Activated CD8-positive, alpha-beta T cell treated with anti-CD3 and anti-CD28 coated beads, Interleukin-2, amount 10 ng/mL, durations not matched to agents 7 days and 5 days (primary cell): Measurements from ENCODE around the gene GNPAT. TPM values are rescaled to one million over a fixed set of nuclear protein-coding genes. Genes with fewer than 3 reads are reported as not detected.

Experiments used
- ATAC-seq: fragments of 150-1000 bp; cut with Tn5 transposase; one replicate; pipeline ENCODE4 v1.10.0; 2021; ENCODE audit warnings: moderate library complexity
- CTCF ChIA-PET: fragments of 350-600 bp; sonication (Branson Sonifier 250); formaldehyde crosslinking; loops from one replicate; lab custom pipeline; 2021; ENCODE audit warnings: antibody characterized with exemption; lab: Charles Lee
- POLR2A ChIA-PET: fragments of 350-600 bp; sonication (Branson Sonifier 250); formaldehyde crosslinking; loops from one replicate; lab custom pipeline; 2021; ENCODE audit warnings: antibody characterized with exemption; lab: Charles Lee
- DNase-seq: peaks from one replicate; pipeline ENCODE4 v3.0.0-alpha.2; 2020
- H3K27ac Mint-ChIP-seq: one replicate; pipeline ENCODE4 v1.8.0; 2021; ENCODE audit warnings: mild to moderate bottlenecking, mixed read lengths
- H3K27me3 Mint-ChIP-seq: one replicate; pipeline ENCODE4 v1.8.0; 2021; ENCODE audit warnings: low read depth, mixed read lengths
- H3K36me3 Mint-ChIP-seq: one replicate; pipeline ENCODE4 v1.8.0; 2021; ENCODE audit warnings: low read depth, mixed read lengths
- H3K4me1 Mint-ChIP-seq: one replicate; pipeline ENCODE4 v1.8.0; 2021; ENCODE audit warnings: low read depth, mixed read lengths
- H3K4me3 Mint-ChIP-seq: one replicate; pipeline ENCODE4 v1.8.0; 2021; ENCODE audit warnings: mild to moderate bottlenecking, mixed read lengths
- H3K9me3 Mint-ChIP-seq: one replicate; pipeline ENCODE4 v1.8.0; 2022; ENCODE audit warnings: mixed read lengths; ENCODE audit not compliant: insufficient read depth
- total RNA-seq, 2 experiments: library from RNA; stranded (reverse); gene quantifications; one replicate each; pipeline ENCODE4 v1.2.3, GENCODE V29; 2021

The GNPAT gene
- total RNA-seq, 2 experiments from 2014 or later, result 35.7 to 37.9 TPM

DNA sequence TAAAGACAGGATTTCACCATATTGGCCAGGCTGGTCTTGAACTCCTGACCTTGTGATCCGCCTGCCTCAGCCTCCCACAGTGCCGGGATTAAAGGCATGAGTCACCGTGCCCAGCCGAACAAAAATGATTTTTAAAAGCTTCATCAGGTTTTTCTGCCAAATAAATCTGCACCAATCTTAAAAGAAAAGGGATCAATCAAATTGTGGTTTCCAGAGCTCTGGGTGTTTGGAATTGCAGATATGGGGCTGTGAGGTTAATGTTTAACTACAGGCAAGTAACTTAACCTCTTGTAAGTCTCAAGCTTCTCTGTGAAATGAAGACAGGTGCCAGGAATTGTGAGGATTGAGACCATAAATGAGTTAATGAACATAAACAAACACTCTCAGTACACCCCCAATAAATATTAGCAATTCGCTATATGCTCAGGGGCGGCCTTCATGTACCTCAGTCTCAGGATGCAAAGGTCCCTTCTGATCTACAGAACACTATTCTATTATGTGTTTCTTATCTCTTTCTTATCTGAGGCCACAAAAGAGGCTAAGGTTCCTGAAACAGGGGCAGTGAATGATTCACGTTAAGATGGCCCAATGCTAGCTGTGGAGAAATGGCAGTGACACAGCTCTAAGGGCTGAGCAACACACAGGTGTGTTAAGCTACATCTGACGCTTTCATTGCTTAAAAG is 7.1 kb upstream of the GNPAT start:
- H3K4me3 Mint-ChIP-seq, result no peak overlapping the region
- H3K27ac Mint-ChIP-seq, result no peak overlapping the region
- CTCF ChIA-PET, result no interaction called here
- H3K27me3 Mint-ChIP-seq, result no peaks in the 10 kb centered on the region
- DNase-seq (no peak), ATAC-seq (no peak)
- POLR2A ChIA-PET, result no interaction called here
- H3K36me3 Mint-ChIP-seq, result peaks cover 59% of the 10 kb centered on the region
- H3K9me3 Mint-ChIP-seq, result no peaks in the 10 kb centered on the region
- peaks cover 21% of the 10 kb centered on the region for H3K4me1 Mint-ChIP-seq

DNA sequence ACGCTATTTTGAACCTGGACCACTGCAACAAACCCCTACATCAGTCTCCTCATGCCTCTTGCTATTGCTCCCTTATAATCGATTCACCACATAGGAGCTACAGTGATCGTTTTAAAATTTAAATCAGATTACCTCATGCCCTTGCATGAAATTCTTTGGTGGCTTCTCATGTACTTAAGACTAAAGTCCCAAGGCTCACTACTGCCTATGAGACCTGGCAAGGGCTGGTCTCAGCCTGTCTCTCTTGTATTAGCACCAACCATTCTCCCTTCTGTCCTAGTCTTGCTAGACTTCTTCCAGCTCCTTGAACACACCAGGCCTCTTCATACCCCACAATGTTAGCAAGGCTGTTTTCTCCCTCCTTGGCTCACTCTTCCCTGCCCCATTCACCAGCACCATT is 6.5 kb upstream of the GNPAT start:
- peaks cover 26% of the 10 kb centered on the region for H3K4me1 Mint-ChIP-seq
- H3K27ac Mint-ChIP-seq, result no peak overlapping the region
- H3K27me3 Mint-ChIP-seq, result no peaks in the 10 kb centered on the region
- H3K9me3 Mint-ChIP-seq, result no peaks in the 10 kb centered on the region
- DNase-seq (no peak), ATAC-seq (no peak)
- ChIA-PET CTCF (no interaction called here), POLR2A (no interaction called here)
- peaks cover 62% of the 10 kb centered on the region for H3K36me3 Mint-ChIP-seq
- no peak overlapping the region for H3K4me3 Mint-ChIP-seq

DNA sequence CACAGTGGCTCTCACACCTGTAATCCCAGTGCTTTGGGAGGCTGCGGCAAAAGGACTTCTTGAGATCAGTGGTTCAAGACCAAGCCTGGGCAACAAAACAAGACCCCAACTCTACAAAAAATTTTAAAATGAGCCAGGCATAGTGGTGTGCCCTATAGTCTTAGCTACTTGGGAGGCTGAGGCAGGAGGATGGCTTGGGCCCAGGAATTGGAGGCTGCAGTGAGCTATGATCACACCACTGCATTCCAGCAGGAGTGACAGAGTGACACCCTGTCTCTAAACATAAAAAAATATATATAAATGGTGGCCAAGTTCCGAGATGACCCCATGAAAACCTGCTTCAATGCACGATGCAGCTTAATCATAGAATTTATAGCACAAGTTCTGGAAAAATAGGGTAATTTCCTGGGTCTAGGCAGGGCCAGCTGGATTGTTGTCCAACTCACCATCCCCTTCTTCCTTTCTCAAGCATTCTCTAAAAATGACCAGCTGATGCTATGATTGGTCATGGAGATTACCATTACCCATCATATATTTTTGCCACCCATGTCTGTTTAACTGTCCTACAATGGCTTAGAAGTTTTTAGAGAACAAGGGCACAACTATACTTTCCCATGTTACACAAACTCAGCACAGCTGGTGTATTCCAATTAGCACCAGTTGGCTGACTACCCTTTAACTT is 5.3 kb upstream of the GNPAT start:
- H3K9me3 Mint-ChIP-seq, result no peaks in the 10 kb centered on the region
- DNase-seq (no peak), ATAC-seq (no peak)
- no peaks in the 10 kb centered on the region for H3K27me3 Mint-ChIP-seq
- H3K36me3 Mint-ChIP-seq, result peaks cover 59% of the 10 kb centered on the region
- H3K4me1 Mint-ChIP-seq, result peaks cover 35% of the 10 kb centered on the region
- ChIA-PET CTCF (no interaction called here), POLR2A (interaction anchor here (0.5 kb wide), 1 partner anchor 1519 kb away, joined by 3 read pairs; no protein-coding TSS in a partner anchor)
- H3K4me3 Mint-ChIP-seq, result no peak overlapping the region
- no peak overlapping the region for H3K27ac Mint-ChIP-seq

DNA sequence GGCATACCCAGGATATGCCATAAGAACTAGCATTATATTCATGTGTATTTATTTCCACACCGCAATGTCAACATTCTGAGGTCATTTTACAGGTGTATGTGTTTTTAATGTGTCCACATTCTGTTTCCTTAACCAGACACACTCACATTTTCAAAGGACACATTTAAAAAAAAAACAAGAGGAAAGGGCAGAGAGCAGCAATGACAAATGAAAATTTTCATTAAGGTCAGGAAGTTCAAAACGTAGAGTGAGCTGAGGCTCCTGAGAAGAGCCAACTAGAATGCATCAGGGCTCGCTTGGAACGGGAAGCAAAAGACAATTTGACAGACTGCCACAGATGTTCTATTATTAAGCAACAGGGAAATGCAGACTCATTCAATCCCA is 4.8 kb upstream of the GNPAT start:
- DNase-seq (no peak), ATAC-seq (no peak)
- Mint-ChIP-seq H3K27me3 (no peaks in the 10 kb centered on the region), H3K36me3 (peaks cover 55% of the 10 kb centered on the region), H3K4me1 (peaks cover 35% of the 10 kb centered on the region), H3K9me3 (no peaks in the 10 kb centered on the region), H3K4me3 (no peak overlapping the region), H3K27ac (no peak overlapping the region)
- ChIA-PET POLR2A (no interaction called here), CTCF (no interaction called here)

DNA sequence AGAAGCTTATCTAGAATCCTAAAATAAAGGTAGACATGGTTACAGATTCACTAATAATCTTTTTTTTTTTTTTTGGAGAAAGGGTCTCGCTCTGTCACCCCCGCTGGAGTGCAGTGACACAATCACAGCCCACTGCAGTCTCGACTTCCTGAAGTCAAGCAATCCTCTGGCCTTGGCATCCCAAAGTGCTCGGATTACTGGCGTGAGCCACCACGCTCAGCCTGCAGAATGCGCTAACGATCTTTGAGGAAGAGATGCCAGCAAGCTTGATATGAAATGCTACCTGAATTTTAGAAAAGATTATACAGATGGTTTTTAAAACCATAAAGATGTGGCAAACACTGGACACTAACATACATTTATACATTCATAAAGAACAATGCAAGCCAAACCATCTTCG is 4.1 kb upstream of the GNPAT start:
- no peak for ATAC-seq
- H3K9me3 Mint-ChIP-seq, result no peaks in the 10 kb centered on the region
- H3K36me3 Mint-ChIP-seq, result peaks cover 52% of the 10 kb centered on the region
- no peak overlapping the region for H3K4me3 Mint-ChIP-seq
- ChIA-PET POLR2A (interaction anchor here (0.5 kb wide), 1 partner anchor 338 kb away, joined by 3 read pairs; no protein-coding TSS in a partner anchor), CTCF (no interaction called here)
- peaks cover 35% of the 10 kb centered on the region for H3K4me1 Mint-ChIP-seq
- H3K27ac Mint-ChIP-seq, result no peak overlapping the region
- DNase-seq, result no peak
- H3K27me3 Mint-ChIP-seq, result no peaks in the 10 kb centered on the region

DNA sequence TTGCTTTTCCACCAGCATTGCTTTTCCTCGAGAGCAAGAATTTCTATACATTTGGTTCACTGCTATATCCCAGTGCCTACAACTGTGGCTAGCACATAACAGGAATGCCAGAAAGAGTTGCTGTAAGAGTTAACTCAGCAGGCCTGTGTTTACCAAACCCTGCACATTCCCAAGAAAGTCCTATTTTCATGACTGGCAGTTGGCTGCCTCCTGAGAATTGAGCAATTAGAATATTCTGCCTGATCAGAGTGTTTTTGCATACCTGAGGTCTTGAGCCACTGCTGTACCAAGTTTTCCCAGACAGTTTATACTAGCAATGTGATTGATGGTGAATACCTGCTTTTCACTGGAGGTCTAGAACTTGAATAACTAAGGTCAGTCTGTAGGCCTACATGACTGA is 2.7 kb upstream of the GNPAT start:
- DNase-seq, result no peak
- no peak overlapping the region for H3K4me3 Mint-ChIP-seq
- no peak for ATAC-seq
- CTCF ChIA-PET, result no interaction called here
- H3K9me3 Mint-ChIP-seq, result no peaks in the 10 kb centered on the region
- H3K36me3 Mint-ChIP-seq, result peaks cover 55% of the 10 kb centered on the region
- POLR2A ChIA-PET, result no interaction called here
- H3K27me3 Mint-ChIP-seq, result no peaks in the 10 kb centered on the region
- peaks cover 44% of the 10 kb centered on the region for H3K4me1 Mint-ChIP-seq
- H3K27ac Mint-ChIP-seq, result no peak overlapping the region

DNA sequence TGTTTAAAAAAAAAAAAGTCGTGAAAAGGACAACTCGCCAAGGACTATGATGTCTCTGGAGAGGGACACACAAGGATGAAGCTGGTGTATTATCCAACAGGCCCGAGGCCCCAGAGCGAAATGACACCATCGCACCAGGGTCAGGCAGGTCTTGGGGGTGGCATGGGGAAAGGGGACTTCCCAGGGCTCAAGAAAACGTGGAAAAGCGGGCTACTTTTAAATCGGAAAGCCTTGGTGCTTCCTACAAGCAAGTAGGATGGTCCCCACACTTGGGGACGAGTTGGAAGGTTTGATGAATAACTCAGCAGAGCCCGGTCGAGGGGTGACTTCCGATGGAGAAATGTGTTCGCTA is 505 bp upstream of the GNPAT start:
- Mint-ChIP-seq H3K4me1 (peaks cover 56% of the 10 kb centered on the region), H3K36me3 (peaks cover 54% of the 10 kb centered on the region), H3K27ac (peak overlapping the region; percentile 95), H3K9me3 (no peaks in the 10 kb centered on the region), H3K4me3 (peak overlapping the region; percentile 93), H3K27me3 (no peaks in the 10 kb centered on the region)
- DNase-seq (no peak), ATAC-seq (peak; percentile 1)
- ChIA-PET CTCF (interaction anchor here (0.7 kb wide), 1 partner anchor 321 kb away, joined by 3 read pairs; no protein-coding TSS in a partner anchor), POLR2A (interaction anchor here (0.7 to 1.7 kb wide), 3 partner anchors 13 to 98 kb away, joined by 3 to 11 read pairs (median 4); partner anchors contain the start of genes EXOC8 and SPRTN)

DNA sequence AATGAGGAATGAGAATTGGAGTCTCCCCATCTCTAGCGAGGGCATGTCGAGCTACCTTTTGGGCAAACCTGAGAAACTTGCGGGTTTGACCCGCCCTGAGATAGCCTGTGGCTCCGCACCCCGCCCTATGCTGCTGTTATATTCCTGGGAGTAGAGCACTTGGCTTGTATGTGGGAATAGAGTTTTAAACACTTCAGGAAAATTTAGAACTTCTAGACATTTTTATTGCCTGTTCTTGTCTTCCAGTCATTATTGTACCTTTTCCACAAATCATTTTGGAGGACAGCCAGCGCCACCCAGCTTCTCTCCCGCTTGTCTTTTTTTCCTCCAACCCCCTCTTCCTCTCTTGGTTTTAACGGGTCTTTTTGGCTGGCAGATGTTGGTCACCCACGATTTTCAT is 738 bp downstream of the GNPAT start:
- peak; percentile 25 for DNase-seq
- H3K9me3 Mint-ChIP-seq, result no peaks in the 10 kb centered on the region

DNA sequence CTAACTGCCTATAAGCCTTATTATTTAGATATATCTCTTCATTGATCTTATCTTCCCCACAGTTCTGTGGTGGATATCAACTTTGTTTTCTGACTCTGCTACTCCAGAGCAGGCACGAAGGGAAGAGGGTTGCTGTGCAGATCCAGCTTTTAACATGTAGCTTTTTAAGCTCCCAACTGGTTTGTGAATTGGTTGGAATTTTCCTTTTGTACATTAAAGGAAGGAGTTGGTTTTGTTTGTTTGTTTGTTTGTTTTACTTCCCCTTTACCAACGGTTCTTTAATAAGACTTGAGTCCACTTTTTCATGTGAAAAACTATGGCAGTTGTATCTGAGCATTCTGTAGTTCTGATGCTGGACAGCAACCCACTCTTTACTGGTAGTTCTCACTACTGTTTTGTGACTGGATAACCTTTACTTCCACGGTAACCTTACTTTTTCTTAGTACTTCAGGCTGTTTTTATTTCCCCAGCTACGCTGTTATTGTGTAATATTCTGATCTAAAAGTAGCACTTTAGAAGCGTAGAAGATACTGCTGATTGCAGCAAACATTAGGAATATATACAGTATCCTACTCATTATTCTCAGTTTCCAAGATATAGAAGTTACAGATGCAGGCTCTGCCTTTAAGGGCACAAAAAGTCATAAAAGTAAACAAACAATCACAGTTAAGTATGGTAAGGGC is 1.6 kb downstream of the GNPAT start:
- H3K4me3 Mint-ChIP-seq, result peak overlapping the region; percentile 93

More for the DNA sequence above, 738 bp downstream of the GNPAT start:
- H3K36me3 Mint-ChIP-seq, result peaks cover 49% of the 10 kb centered on the region
- H3K27me3 Mint-ChIP-seq, result no peaks in the 10 kb centered on the region
- POLR2A ChIA-PET, result interaction anchor here (0.7 to 1.9 kb wide), 6 partner anchors 9 to 1709 kb away, joined by 3 to 14 read pairs (median 4); partner anchors contain the start of genes EXOC8, NTPCR and SPRTN
- peak overlapping the region; percentile 93 for H3K4me3 Mint-ChIP-seq
- H3K4me1 Mint-ChIP-seq, result peaks cover 56% of the 10 kb centered on the region
- ATAC-seq, result peak; percentile 32
- CTCF ChIA-PET, result interaction anchor here (1.1 to 2.7 kb wide), 4 partner anchors 30 to 96 kb away, joined by 3 to 14 read pairs (median 6); partner anchors contain the start of genes EXOC8 and SPRTN
- H3K27ac Mint-ChIP-seq, result peak overlapping the region; percentile 95

DNA sequence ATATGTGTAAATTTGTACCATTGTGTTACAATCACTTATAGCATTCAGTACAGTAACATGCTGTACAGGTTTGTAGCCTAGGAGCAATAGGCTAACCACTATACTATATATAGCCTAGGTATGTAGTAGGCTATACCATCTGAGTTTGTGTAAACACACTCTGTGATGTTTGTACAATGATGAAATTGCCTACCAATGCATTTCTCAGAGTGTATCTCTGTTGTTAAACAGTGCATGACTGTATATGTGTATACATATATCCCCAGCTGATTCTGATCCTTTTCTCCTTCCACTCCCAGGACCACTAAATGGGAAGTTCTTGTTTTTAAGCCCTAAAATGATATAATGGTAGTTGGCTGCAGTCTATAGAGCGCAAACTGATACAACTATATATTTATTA is 7.8 kb downstream of the GNPAT start:
- H3K4me3 Mint-ChIP-seq, result no peak overlapping the region
- H3K27ac Mint-ChIP-seq, result no peak overlapping the region
- ATAC-seq (no peak), DNase-seq (no peak)
- H3K4me1 Mint-ChIP-seq, result peaks cover 9% of the 10 kb centered on the region
- CTCF ChIA-PET, result no interaction called here
- peaks cover 35% of the 10 kb centered on the region for H3K36me3 Mint-ChIP-seq
- H3K27me3 Mint-ChIP-seq, result no peaks in the 10 kb centered on the region
- POLR2A ChIA-PET, result no interaction called here
- no peaks in the 10 kb centered on the region for H3K9me3 Mint-ChIP-seq

More for the DNA sequence above, 1.6 kb downstream of the GNPAT start:
- Mint-ChIP-seq H3K27me3 (no peaks in the 10 kb centered on the region), H3K27ac (peak overlapping the region; percentile 95), H3K36me3 (peaks cover 43% of the 10 kb centered on the region), H3K9me3 (no peaks in the 10 kb centered on the region), H3K4me1 (peaks cover 48% of the 10 kb centered on the region)
- DNase-seq (no peak), ATAC-seq (no peak)
- ChIA-PET CTCF (interaction anchor here (1.0 to 2.7 kb wide), 5 partner anchors 11 to 143 kb away, joined by 3 to 14 read pairs (median 3); partner anchors contain the start of genes EXOC8 and SPRTN), POLR2A (interaction anchor here (1.2 to 1.9 kb wide), 3 partner anchors 8 to 95 kb away, joined by 6 to 14 read pairs (median 7); partner anchors contain the start of genes EXOC8 and SPRTN)

DNA sequence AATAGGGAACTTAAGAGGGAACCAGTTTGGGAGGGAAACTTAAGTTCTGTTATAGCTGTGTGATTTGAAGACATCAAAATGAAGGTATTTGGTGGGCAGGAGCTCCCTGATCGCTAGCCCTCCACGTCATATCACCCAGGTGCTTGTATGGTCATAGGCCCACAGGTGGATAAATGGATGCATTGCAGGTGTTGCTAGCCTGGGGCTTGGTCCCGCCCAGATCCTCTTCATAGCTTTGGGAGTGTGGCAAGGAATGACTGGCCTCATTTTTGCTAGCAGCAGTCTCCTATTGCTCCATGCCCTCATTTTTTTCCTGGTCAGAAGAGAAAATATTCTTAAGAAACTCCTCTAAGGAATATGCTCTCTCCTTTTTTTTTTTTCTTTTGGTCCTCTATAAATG is 11.3 kb downstream of the GNPAT start:
- Mint-ChIP-seq H3K9me3 (peaks cover 2% of the 10 kb centered on the region), H3K4me3 (no peak overlapping the region), H3K27me3 (no peaks in the 10 kb centered on the region), H3K4me1 (no peaks in the 10 kb centered on the region), H3K27ac (no peak overlapping the region), H3K36me3 (peaks cover 56% of the 10 kb centered on the region)
- ChIA-PET POLR2A (no interaction called here), CTCF (no interaction called here)
- DNase-seq, result no peak
- ATAC-seq, result no peak
